Activated CD4-positive, alpha-beta T cell treated with anti-CD3 and anti-CD28 coated beads, Interleukin-2, Interleukin-4, amounts not matched to agents 100 ng/mL and 50 ng/mL, durations not matched to agents 16 hours and 8 hours (primary cell): ENCODE data around the gene UTS2B.
"Not testable (repeated sequence)": the region's sequence is repeated elsewhere in the genome, so short reads cannot be mapped to it uniquely, and the experiment has no call there.

ENCODE experiments used
- DNase-seq: peaks from one replicate; pipeline ENCODE4 v3.0.0-alpha.2; 2020; ENCODE audit warnings: low spot score

UTS2B gene

DNA sequence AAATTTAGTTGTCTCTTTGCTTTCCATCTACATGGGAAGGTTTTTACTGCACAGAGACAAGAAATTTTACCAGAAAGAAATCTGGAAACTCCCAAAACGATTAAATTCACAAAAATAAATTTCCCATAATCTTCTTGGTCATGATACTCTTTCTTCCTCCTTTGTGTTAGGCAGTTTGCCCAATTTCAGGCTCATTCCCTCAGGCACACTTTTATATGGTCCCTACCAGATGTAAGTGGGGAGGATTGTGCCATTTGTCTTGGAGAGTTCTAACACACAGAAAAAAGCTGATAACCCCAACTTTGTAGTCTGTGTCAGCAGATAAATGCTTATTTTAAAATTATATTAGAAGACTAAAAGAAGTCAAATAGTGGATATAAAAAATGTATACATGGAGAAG, 50.2 kb downstream of the UTS2B start:
- no peak for DNase-seq

DNA sequence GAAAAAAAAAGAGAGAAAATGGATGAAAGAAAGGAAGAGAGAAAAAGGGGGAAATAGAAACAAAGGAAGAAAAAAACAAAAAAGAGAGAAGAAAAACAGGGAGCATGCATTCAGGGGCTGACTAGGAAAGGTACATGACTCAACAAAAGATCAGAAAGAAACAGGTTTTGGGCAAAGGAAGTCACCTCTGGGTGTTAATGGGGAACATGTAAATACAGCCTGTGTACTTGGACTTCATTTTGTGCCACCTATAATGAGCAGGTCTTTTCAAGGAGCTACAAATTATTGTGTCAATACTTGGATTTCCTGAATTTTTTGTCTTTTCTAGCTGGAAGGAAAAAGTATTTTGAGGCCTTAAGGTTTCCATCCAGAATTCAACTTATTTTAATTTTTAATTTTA, 54.6 kb downstream of the UTS2B start:
- no peak for DNase-seq

DNA sequence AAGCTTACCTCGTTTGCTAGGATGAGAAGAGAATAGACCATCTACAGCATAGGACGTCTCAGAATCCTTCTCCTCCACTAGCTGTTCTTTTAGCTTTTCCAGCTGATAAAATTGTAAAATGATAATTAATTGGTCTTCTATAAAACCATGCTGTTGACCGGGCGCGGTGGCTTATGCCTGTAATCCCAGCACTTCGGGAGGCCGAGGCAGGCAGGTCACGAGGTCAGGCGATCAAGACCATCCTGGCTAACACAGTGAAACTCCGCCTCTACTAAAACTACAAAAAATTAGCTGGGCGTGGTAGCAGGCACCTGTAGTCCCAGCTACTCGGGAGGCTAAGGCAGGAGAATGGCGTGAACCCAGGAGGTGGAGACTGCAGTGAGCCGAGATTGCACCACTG, 55.1 kb downstream of the UTS2B start:
- not testable (repeated sequence) for DNase-seq

DNA sequence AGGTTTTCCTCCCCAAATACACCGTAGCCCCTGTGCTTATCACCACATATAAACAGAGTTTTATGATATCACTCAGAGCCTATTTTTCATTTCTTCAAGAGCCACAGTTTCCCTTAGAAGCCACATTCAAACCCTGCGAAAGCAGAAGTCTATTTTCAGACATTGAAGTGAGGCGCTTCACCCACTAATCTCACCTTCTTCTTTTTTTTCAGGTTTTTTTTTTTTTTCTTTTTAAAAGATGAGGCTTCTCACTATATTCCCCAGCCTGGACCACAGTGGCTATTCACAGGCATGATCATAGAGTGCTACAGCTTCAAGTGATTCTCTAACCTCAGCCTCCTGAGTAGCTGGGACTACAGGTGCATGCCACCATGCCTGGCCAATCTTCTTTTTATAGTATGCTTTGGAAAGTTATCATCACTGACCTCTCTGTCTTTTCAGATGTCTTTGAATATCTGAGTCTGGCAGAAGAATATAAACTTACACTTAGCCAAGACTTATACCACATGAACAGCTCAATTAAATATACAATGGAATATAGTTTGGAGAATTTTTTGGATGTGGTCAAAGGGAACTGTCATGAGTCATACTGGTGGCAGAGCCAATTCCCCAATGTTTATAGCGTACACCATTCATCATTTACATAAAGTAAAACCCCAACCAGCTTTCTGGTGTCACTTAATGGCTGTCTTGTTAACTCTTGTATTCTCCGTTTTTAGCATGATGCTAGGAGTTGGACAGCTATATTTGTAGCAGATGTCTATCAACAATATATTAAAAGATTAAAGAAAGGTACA, 60.8 kb downstream of the UTS2B start:
- no peak for DNase-seq

DNA sequence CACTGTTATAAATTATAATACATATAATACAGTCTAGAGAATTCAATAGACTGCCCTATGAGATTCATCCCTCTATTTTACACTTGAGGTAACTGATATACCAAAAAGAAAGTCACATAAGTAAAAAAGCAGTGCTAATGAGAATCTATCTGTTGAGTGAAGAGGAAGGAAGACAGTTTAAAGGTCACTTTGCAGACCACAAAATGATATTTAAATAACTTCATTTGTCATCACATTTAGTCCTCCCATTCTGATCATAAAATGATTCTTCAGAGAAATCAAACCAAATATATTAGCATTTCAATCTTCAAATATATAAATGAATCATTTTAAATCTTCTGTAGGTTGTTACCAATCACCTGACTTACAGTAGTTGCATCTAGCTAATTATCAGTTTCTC, 61.6 kb downstream of the UTS2B start:
- no peak for DNase-seq

DNA sequence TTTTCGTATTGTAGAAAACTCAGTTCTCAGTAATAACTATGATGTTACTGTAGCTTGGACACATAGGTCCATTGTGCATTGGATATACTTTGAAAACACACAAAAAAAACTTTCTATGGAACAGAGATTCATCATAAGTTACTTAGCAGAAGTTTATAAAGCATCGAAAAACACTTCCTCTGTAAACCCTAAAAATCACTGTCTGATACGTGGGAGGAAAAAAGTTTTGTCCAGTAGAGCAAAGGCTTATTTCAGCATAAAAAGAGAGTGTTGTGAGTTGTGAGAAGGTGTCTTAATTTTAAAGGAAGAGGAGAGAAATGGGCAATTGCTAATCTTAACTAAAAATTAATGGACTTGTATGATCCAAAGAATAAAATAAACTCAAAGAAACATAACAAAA, 66.5 kb downstream of the UTS2B start:
- no peak for DNase-seq

DNA sequence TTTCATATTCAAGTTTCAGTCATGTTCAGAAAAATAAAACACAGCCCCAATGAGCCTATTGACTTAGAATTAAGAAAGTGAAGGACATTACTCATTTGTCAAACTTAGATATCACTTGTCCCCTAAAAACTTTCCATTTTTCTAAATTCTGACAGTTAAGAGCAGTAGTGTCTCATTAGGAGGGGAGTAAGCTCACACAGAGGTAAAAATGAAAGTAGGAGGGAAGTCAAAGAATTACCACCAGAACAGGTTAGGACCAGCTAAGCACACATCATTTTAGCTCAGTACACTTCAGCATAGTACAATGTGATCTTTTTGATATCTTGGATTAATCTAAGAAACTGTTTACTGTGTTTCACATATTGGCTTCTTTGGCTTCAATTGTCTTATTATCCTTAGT, 67.0 kb downstream of the UTS2B start:
- DNase-seq, result no peak

DNA sequence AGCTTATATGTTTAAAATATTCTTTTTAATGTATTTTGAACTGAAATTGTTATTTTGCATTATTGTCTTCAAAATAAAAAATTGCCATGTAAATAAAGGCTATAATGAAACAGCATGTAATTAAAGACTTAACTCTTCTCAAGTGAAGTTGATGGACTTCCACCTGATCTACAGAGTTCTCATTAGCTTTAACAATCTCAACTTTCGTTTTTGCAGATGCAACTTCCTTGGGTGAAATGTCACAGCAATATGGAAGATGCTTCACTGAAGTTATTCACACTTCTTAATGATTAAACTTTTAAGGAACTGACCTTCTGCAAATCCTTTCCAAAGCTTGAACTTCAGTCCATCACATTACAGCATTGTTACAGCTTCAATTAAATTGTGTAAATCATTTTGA, 67.7 kb downstream of the UTS2B start:
- DNase-seq, result no peak

DNA sequence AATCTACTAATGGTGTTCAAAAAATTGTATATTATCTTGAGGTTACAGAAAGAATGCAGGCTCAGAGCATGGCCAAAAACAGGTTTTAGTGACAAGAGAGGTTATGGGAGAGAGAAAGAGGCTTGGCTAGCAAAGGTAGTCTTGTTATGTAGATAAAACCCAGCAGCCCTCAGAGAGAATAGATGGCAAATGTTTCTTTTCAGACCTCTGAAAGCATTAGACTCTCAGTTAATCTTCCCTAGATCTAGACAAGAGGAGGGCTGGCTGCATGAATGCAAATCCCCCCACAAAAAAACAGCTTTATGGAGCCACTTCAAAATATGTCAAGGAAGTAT, 69.1 kb downstream of the UTS2B start:
- no peak for DNase-seq

DNA sequence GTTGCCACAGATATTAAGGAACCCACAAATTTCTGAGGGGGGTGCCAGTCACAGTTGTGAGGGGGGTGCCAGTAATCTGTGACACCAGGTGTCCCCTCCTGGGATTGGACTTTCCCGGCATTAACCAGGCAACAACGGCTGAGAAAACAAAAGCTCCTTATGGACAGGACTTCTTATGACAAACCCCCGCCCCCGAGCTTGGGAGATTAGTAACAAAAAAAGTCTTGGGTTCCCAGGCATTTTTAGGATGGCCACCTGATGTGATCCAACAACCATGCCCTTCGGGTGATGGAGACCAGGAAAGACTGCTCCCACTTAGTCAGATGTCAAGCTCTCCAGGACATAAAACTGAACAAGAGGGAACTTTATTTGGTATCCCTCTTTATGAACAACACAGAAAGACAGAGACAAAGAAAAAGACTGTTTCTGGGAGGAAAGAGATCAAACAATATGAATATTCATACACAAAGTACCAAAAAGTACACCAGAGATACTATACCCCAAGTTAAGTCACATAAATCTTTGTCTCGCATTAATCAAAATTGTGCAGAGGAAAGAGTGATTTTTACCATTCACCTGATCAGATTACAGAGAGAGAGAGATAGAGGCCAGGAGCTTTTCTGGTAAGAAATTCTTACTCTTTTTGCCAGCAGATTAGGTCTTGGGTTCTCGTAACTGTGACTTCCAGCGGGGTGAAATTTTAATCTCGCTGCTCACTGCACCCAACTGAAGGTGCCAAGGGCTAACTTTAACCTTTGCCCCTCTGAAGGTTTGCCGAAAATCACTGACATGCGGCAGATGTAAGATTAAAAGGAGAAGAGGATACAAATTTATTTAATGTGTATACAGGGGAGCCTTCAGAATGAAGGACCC, 69.7 kb downstream of the UTS2B start:
- DNase-seq, result no peak

DNA sequence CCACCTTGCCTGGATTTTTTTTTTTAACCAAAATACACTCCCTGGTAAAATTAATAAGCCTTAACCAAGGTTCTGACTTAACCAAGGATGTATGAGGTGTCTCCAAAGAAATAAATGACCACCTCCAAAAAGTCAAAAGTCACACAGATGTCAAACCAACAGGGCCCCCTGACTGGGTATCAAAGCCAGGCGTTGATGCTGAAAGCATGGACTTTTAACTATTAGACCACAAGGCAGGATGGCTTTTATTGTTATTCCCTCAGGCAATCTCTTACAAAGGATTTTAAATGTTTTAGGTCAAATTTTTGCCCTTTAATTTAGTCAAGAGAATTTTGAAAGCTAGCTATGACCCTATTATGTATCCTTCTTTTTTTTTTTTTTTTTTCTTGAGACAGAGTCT, 70.8 kb downstream of the UTS2B start:
- DNase-seq, result no peak

DNA sequence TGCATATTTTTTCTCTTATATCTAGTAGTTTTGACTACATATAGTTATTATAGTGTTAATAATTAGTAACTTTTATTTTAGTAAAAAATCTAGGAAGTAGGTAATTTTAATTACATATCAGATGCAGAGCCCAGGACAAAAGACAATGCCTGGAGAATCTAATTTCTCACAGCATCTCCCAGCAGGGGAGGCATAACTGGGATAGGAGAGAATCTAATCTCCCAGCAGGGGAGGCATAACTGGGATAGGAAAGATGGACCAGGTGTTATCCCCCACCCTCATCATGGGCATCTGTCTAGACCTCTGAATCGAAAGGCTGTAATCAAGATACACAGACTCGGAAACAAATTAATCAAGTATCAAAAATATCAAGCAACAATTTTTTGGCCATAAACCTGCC, 73.0 kb downstream of the UTS2B start:
- DNase-seq, result no peak

DNA sequence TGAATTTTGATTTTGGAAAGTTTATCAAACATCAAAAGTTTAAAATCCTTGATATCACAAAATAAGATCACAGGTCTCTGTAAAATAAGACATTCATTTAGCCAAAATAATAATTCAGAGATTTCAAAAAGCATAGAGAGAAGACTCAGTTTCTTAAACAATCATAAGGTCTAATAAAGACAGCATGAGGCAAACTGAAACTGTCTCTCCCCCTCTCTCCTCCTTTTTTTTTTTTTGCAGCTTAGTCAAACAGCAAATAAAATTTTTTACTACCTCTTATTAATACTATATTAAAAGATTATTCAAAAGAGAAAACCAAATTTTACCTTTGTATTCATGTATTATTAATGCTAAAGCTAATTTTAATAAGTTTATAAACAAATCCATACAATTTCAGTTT, 73.9 kb downstream of the UTS2B start:
- no peak for DNase-seq

DNA sequence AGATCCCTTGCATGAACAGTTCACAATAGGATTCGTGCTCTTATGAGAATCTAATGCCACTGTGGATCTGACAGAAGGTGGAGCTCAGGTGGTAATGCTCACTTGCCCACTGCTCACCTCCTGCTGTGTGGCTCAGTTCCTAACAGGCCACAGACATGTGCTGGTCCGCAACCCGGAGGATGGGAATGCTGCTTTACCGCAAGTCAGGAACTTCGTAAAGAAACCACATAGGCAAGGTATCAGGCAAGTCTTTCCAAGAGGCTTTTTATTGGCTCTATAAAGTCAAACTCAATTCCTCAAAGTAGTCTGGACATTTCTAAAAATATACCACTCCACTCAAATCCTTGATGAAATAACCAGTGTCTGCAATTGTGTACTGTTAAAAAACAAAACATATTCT, 75.2 kb downstream of the UTS2B start:
- DNase-seq, result no peak

DNA sequence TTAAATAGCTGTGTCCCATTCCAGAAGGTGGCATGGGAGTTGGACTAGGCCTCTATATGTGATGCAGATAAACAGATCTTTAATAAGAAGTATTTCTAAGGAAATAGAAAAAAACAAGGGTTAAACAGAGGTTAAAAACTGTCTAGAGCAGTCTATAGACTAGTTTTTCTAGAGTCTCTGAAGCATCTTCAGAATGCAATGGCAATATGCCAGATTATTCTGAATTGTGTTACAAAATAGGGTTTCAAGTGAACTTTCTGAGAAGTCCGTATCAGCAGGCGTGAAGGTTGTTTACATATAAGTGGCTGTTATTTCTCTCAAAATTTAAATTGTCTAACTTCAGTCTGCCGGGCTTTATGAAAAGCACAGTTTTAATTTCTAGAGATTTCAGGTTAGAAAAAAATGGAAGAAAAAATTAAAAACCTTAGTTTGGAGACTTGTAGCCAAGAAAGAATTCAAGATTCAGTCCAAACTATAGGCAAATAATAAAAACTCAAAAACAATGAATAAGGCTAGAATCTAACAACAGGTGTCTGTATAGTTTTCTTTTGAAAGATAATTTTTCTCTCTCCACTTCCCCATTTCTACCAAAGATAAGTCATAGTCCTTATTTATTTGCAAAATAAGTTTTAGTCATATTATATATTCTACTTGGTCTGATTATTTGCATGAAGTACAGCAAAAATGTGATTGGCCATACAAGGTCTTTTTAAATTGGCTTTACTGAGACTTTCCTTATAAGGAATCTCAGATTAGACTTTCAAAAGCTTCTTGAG, 76.0 kb downstream of the UTS2B start:
- no peak for DNase-seq

DNA sequence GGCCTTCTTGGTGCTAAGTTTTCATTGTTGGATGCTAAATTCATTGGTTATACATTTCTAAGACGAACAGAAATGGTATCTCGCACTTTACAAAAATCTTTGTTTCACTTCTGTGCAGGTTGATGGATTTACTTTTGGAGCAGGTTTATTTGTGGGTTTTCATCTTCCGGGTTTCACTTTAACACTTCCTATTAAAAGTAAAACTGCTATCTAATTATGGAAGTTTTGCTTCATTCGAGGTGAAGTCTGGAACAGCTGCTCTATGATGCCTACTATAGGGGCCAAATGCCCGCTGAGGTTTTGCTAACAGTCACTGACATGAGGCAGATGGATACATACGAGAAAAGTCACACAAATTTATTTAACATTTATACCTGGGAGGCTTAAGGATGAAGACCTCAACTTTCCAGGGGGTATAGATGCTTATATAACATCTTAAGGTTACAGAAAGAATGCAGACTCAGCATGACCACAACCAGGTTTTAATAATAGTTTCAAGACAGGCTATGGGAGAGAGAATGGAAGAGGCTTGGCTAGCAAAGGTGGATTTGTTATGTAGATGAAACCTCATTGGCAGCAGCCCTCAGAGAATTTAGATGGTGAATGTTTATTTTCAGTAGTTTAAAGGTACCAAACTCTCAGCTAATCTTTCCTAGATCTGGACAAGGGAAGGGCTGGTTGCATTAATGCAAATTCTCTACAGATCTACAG, 77.1 kb downstream of the UTS2B start:
- no peak for DNase-seq

DNA sequence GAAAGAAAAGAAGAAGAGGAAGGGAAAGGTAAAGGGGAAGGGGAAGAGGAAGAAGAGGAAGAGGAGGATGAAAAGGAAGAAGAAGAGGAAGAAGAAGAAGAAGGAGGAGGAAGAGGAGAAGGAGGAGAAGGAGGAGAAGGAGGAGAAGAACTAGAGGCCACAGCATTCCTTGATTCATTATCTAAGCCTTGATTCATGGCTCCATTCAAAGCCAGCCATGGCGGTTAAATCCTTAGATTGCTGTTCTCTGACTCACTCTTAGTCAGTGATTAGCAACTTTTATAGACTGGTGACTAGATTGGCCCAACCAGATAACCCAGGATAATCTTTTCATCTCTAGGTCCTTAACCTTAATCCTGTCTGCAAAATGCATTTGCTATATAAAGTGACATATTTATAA, 83.7 kb downstream of the UTS2B start:
- DNase-seq, result no peak

DNA sequence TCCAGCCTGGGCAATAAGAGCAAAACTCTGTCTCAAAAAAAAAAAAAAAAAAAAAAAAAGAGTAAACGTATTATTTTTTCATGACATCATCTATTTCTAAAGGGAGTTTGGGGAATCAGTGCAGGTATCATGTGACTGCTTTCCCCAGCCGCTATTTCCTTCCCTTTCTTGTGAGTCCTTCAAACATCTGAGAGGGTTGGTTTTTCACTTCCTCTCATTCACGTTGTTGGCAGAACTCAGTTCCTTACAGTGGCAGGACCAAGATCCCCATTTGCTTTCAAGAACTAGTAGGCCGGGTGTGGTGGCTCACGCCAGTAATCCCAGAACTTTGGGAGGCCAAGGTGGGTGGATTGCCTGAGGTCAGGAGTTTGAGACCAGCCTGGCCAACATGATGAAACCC, 84.3 kb downstream of the UTS2B start:
- peak; percentile 3 for DNase-seq

DNA sequence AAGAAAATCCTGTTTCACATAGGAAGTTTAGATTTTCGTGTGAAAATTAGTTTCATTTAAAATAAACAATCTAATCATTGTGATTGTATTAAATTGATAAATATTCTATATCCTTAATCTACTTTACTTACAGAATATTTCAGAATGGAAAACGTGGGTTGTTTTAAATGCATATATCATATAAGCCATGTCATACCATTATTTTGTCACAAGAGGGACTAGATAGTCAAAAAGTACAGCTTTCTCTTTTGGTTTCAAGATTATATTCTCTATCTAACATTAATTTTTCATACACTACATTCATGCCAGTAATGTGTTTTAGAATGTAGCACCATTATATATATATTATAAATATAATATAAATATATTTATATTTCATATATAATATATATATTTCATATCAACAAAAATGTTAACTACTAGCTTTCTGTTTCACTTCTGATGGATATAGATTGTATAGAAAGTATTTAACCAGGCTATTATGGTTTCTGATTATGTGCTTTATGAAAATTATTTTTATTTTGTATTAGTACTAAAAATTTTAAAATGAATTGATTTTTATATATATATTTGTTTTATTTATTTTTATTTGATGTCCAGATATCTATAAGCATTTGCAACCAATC, 86.0 kb downstream of the UTS2B start:
- peak; percentile 6 for DNase-seq

DNA sequence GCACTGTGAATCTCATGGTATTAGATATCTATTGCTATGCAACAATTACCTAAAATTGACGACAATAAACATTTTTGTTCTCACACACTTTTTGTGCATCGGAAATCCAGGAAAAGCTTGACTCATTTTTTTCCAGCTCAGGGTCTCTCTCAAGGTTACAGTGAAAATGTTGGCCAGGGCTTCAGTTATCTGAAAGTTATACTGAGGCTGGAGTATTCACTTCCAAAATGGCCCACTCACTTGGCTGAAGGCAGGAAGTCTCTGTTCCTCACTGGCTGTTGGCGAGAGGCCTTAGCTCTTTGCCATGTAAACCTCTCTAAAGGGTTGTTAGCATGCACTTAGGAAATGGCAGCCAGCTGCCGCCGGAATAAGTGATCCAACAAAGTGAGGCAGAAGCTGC, 89.8 kb downstream of the UTS2B start:
- no peak for DNase-seq

DNA sequence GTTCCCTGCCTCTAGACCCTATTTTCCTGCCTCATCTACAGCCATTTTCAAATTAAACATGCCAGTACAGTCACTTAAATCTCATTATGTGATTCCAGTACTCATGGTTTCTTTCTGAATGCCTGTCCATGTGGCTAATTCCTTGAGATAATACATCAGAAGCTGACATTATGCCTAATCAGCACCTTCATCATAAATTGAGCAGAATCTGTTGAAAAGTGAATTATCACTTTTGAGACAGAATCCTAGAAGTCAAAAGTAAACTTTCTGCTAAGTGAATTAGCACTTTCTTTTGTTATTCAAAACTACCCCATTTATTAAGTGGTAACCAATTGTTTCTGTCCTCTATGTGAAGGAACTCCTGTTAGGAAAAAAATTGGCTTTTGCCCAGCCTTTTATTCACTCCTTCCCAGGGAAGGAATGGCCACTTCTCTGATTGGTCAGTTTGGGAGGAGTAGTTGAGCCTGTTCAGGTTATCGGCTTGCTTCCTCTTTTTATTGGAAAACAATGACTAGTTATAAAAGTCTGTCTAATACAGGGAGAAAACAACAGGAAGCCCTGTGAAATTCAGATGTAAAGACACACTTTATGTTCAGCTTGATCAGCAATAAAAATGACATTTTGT, 90.8 kb downstream of the UTS2B start:
- DNase-seq, result no peak
